ENCODE results near the gene NDUFAF2. TPM values are rescaled to one million over a fixed set of nuclear protein-coding genes. Genes with fewer than 3 reads are reported as not detected.

Gene NDUFAF2
- total RNA-seq, 4 donors from 2014 or later: 14.1 to 78.9 (median 31.0) TPM

DNA sequence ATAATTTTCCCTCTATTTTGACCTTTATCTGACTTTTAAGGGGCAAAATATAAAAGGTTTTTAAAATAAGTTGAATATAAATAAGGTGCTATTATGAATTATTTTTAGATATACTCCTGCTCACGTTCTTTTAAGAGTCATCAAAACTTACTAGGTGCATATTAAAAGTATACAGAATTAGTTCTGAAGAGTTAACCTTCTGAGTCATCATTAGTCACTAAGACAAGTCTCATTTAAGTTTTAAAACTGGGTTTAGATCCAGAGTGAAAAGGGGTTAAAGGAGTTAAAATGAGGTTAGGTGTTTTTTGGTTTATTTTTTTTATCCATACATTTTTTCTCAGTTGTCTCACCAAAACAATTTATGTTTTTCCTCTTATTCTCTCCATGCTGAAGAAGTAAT, 175.5 kb downstream of the NDUFAF2 start:
- H3K36me3 ChIP-seq: no peaks in the 10 kb centered on the region
- intact Hi-C loops (cut with DNase I; ENCODE audit: low total_unique reads): no loop called here
- H3K27me3 ChIP-seq: no peaks in the 10 kb centered on the region
- no peaks in the 10 kb centered on the region for H3K9me3 ChIP-seq
- no peak overlapping the region for H3K4me3 ChIP-seq
- no peaks in the 10 kb centered on the region for H3K4me1 ChIP-seq
- no peak for TF ChIP-seq POLR2A (IDR thresholded peaks at IDR 0.05)
- TF ChIP-seq, protein P1, sequence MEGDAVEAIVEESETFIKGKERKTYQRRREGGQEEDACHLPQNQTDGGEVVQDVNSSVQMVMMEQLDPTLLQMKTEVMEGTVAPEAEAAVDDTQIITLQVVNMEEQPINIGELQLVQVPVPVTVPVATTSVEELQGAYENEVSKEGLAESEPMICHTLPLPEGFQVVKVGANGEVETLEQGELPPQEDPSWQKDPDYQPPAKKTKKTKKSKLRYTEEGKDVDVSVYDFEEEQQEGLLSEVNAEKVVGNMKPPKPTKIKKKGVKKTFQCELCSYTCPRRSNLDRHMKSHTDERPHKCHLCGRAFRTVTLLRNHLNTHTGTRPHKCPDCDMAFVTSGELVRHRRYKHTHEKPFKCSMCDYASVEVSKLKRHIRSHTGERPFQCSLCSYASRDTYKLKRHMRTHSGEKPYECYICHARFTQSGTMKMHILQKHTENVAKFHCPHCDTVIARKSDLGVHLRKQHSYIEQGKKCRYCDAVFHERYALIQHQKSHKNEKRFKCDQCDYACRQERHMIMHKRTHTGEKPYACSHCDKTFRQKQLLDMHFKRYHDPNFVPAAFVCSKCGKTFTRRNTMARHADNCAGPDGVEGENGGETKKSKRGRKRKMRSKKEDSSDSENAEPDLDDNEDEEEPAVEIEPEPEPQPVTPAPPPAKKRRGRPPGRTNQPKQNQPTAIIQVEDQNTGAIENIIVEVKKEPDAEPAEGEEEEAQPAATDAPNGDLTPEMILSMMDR (IDR thresholded peaks at IDR 0.05): no peak
- H3K27ac ChIP-seq: no peak overlapping the region
- DNase-seq: no peak

DNA sequence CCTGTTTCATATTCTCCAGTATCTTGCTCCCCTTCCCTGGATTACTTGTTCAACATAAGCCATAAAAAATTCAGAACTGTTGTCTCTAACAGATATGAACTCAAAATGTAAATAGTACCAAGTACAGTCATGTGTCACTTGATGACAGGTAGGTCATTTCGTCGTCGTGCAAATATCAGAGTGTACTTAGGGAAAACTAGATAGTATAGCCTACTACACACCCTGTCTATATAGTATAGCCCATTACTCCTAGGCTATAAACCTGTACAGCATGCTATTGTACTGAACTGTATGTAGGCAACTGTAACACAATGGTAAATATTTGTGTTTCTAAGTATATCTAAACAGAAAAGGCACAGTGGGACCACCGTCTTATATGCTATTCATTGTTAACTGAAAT, 178.1 kb downstream of the NDUFAF2 start:
- no peaks in the 10 kb centered on the region for H3K4me1 ChIP-seq
- TF ChIP-seq, protein P1 (IDR thresholded peaks at IDR 0.05): no peak
- TF ChIP-seq POLR2A (IDR thresholded peaks at IDR 0.05): no peak
- intact Hi-C loops (cut with DNase I; ENCODE audit: low total_unique reads): no loop called here

DNA sequence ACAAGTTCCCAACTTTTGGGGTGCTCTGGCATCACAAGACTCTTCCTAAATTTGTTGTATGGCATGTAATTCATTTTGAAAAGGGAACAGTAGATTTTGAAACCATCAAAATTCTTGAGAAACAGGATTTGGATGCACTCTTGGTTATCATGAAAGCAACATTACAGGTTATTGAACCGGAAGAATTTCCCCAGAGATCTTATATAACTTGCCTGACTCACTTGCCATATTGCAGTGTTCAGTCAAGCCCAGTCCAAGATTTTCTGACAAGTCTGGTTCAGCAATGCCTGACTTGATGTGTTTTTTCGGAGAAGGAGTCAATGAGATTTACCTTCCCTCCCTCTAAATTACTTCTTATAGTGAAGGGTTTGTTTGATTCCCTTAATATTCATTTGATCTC, 185.3 kb downstream of the NDUFAF2 start:
- H3K27me3 ChIP-seq: no peaks in the 10 kb centered on the region
- no peaks in the 10 kb centered on the region for H3K36me3 ChIP-seq
- intact Hi-C loops (cut with DNase I; ENCODE audit: low total_unique reads): no loop called here
- no peaks in the 10 kb centered on the region for H3K9me3 ChIP-seq
- no peak for DNase-seq
- TF ChIP-seq, protein P1 (IDR thresholded peaks at IDR 0.05): no peak
- no peak for TF ChIP-seq POLR2A (IDR thresholded peaks at IDR 0.05)
- no peak overlapping the region for H3K4me3 ChIP-seq
- no peak overlapping the region for H3K27ac ChIP-seq
- H3K4me1 ChIP-seq: no peaks in the 10 kb centered on the region

More for the DNA sequence above, 178.1 kb downstream of the NDUFAF2 start:
- H3K27ac ChIP-seq: no peak overlapping the region
- no peak overlapping the region for H3K4me3 ChIP-seq
- H3K27me3 ChIP-seq: no peaks in the 10 kb centered on the region
- no peaks in the 10 kb centered on the region for H3K9me3 ChIP-seq
- no peak for DNase-seq
- H3K36me3 ChIP-seq: no peaks in the 10 kb centered on the region

DNA sequence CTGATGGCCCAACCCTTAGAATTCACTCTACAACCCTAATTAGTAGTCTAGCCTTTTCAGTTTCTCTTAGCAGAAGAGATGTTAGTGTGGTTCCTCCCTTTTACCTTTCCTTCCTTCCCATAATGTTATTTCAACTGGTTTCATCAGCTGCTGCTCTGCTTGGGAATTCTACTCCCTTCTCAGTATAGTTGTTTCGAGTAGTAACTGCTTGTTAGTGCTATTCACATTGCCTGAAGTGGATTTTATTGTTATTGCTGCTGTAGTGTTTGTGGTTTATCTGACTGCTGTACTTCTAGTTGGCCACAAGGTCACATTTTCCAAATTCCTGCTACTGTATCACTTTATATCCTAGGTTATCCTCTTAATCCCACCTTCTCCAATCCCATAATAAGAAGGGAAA, 187.6 kb downstream of the NDUFAF2 start:
- TF ChIP-seq POLR2A (IDR thresholded peaks at IDR 0.05): no peak
- TF ChIP-seq, protein P1 (IDR thresholded peaks at IDR 0.05): no peak
- intact Hi-C loops (cut with DNase I; ENCODE audit: low total_unique reads): no loop called here
- no peak for DNase-seq

DNA sequence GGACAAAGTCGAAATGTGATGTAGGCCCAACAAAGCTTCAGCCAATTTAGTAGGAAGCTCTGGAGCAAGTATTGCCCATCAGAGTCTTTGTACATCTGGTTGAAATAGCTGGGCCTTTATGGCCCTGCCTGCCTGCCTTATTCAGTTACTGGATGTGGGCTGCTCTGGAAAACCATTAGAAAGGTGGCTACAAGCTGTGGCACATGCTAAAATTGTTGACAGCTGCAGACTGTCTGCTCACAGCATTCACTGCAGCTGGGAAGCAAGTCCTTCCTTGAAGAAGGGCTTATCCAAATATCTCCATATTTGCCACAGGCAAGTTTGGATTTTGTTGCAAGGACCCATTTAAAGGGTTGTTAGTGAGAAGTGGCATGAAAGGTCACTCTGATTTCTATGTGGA, 192.8 kb downstream of the NDUFAF2 start:
- no peak overlapping the region for H3K4me3 ChIP-seq
- no peak for DNase-seq
- no peak for TF ChIP-seq POLR2A (IDR thresholded peaks at IDR 0.05)
- TF ChIP-seq, protein P1 (IDR thresholded peaks at IDR 0.05): no peak
- intact Hi-C loops (cut with DNase I; ENCODE audit: low total_unique reads): no loop called here
- H3K4me1 ChIP-seq: no peaks in the 10 kb centered on the region
- no peaks in the 10 kb centered on the region for H3K27me3 ChIP-seq
- no peaks in the 10 kb centered on the region for H3K36me3 ChIP-seq
- no peak overlapping the region for H3K27ac ChIP-seq
- no peaks in the 10 kb centered on the region for H3K9me3 ChIP-seq

More for the DNA sequence above, 187.6 kb downstream of the NDUFAF2 start:
- Histone ChIP-seq H3K27me3 (no peaks in the 10 kb centered on the region), H3K4me3 (no peak overlapping the region), H3K27ac (no peak overlapping the region), H3K9me3 (no peaks in the 10 kb centered on the region), H3K36me3 (no peaks in the 10 kb centered on the region), H3K4me1 (no peaks in the 10 kb centered on the region)

All from uterus (tissue), 4 donors.